ENCODE data around the gene ITGB5. TPM values are rescaled to one million over a fixed set of nuclear protein-coding genes. Genes with fewer than 3 reads are reported as not detected.

Gene ITGB5
- total RNA-seq, 1 donor from 2014 or later = 139 TPM

DNA sequence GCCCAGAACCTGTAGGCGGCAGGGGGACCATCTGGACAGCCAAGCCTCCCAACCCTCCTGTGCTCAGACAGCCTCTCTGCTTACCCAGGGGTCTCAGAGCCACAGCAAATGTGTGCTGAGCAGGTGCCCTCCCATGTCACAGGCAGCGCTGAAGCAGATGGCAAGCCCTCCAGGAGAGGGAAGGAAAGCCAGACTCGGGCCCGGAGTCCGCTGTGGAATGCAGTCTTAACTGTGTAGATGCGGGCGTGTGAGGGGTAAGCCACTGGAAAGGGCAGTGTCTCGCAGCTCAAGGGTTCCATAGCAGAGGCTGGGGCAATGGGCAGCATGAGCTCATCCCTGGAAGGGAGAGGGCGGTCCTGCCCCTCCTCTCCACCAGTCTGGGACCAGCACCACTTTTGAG lies 111.3 kb downstream of the ITGB5 start:
- no peak overlapping the region for H3K4me2 ChIP-seq (ENCODE audit: low read length)
- H3K27ac Mint-ChIP-seq (ENCODE audit: unreplicated experiment) = no peak overlapping the region
- no peak overlapping the region for H3K4me3 ChIP-seq (ENCODE audit: insufficient read depth, low read depth, low read length)
- H3K4me1 ChIP-seq (ENCODE audit: insufficient read depth, low read length) = peaks cover 46% of the 10 kb centered on the region
- no peak overlapping the region for H3K27ac ChIP-seq (ENCODE audit: low read depth, low read length)
- H3K9me3 ChIP-seq (ENCODE audit: insufficient read depth, low read depth, low read length) = no peaks in the 10 kb centered on the region
- FAIRE-seq (no peak), DNase-seq (ENCODE audit: low read depth) (no peak)
- H3K36me3 Mint-ChIP-seq (ENCODE audit: low read depth, unreplicated experiment) = peaks cover 19% of the 10 kb centered on the region
- H3K9ac ChIP-seq (ENCODE audit: low read length) = no peak overlapping the region
- H3K27me3 ChIP-seq (ENCODE audit: insufficient read depth, low read length) = no peaks in the 10 kb centered on the region
- H3K9me3 Mint-ChIP-seq (ENCODE audit: unreplicated experiment) = no peaks in the 10 kb centered on the region
- no peak overlapping the region for H2AFZ ChIP-seq (ENCODE audit: low read depth, low read length)
- no peaks in the 10 kb centered on the region for H3K27me3 Mint-ChIP-seq (ENCODE audit: low read depth, unreplicated experiment)
- no peak overlapping the region for H3K4me3 Mint-ChIP-seq (ENCODE audit: unreplicated experiment)
- peaks cover 11% of the 10 kb centered on the region for H3K79me2 ChIP-seq (ENCODE audit: insufficient read depth, low read length)
- TF ChIP-seq, protein P1, sequence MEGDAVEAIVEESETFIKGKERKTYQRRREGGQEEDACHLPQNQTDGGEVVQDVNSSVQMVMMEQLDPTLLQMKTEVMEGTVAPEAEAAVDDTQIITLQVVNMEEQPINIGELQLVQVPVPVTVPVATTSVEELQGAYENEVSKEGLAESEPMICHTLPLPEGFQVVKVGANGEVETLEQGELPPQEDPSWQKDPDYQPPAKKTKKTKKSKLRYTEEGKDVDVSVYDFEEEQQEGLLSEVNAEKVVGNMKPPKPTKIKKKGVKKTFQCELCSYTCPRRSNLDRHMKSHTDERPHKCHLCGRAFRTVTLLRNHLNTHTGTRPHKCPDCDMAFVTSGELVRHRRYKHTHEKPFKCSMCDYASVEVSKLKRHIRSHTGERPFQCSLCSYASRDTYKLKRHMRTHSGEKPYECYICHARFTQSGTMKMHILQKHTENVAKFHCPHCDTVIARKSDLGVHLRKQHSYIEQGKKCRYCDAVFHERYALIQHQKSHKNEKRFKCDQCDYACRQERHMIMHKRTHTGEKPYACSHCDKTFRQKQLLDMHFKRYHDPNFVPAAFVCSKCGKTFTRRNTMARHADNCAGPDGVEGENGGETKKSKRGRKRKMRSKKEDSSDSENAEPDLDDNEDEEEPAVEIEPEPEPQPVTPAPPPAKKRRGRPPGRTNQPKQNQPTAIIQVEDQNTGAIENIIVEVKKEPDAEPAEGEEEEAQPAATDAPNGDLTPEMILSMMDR (IDR thresholded peaks at IDR 0.05; ENCODE audit: insufficient read depth, low read depth, low read length) = no peak
- TF ChIP-seq EZH2 (IDR thresholded peaks at IDR 0.05; ENCODE audit: insufficient read depth, low read length) = no peak
- peaks cover 4% of the 10 kb centered on the region for H3K36me3 ChIP-seq (ENCODE audit: insufficient read depth, low read length)
- H4K20me1 ChIP-seq (ENCODE audit: insufficient read depth, low read length) = peaks cover 4% of the 10 kb centered on the region
- peaks cover 51% of the 10 kb centered on the region for H3K4me1 Mint-ChIP-seq (ENCODE audit: low read depth, unreplicated experiment)

DNA sequence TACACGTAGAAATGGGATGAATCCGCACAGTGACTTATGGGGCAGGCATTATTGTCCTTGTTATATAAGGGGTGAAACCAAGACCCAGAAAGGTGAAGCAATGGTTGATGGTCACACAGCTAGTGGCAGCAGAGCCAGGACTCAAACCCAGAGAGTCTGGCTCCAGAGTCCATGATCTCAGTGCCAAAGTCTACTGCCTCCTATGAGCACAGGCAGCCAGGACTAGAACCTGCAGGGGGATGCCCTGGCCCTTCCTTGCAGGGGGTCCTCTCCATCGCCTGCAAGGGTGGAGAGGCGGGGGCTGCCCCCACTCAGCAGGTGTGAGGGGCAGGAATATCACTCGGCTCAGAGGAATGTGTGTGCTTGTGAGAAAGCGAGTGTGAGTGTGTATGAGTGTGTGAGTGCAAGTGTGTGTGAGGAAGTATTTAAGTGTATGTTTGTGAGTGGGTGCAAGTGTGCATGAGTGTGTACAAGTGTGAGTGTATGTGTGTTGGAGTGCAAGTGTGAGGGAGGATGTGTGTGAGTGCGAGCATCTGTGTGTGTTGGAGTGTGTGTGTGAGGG lies 112.2 kb downstream of the ITGB5 start:
- H4K20me1 ChIP-seq (ENCODE audit: insufficient read depth, low read length) = peaks cover 4% of the 10 kb centered on the region
- H3K36me3 ChIP-seq (ENCODE audit: insufficient read depth, low read length) = peaks cover 4% of the 10 kb centered on the region
- H3K9ac ChIP-seq (ENCODE audit: low read length) = peak overlapping the region; percentile 44
- peaks cover 11% of the 10 kb centered on the region for H3K79me2 ChIP-seq (ENCODE audit: insufficient read depth, low read length)
- H3K4me1 ChIP-seq (ENCODE audit: insufficient read depth, low read length) = peaks cover 37% of the 10 kb centered on the region
- DNase-seq (ENCODE audit: low read depth) = no peak
- peak overlapping the region; percentile 11 for H3K4me3 ChIP-seq (ENCODE audit: insufficient read depth, low read depth, low read length)
- H3K9me3 ChIP-seq (ENCODE audit: insufficient read depth, low read depth, low read length) = no peaks in the 10 kb centered on the region
- H3K9me3 Mint-ChIP-seq (ENCODE audit: unreplicated experiment) = no peaks in the 10 kb centered on the region
- no peak overlapping the region for H3K4me3 Mint-ChIP-seq (ENCODE audit: unreplicated experiment)
- H3K27ac Mint-ChIP-seq (ENCODE audit: unreplicated experiment) = peak overlapping the region; percentile 91
- TF ChIP-seq, protein P1 (IDR thresholded peaks at IDR 0.05; ENCODE audit: insufficient read depth, low read depth, low read length) = no peak
- TF ChIP-seq EZH2 (IDR thresholded peaks at IDR 0.05; ENCODE audit: insufficient read depth, low read length) = no peak
- H3K36me3 Mint-ChIP-seq (ENCODE audit: low read depth, unreplicated experiment) = peaks cover 19% of the 10 kb centered on the region
- H3K27me3 ChIP-seq (ENCODE audit: insufficient read depth, low read length) = no peaks in the 10 kb centered on the region
- H2AFZ ChIP-seq (ENCODE audit: low read depth, low read length) = no peak overlapping the region
- H3K4me2 ChIP-seq (ENCODE audit: low read length) = peak overlapping the region; percentile 64
- H3K27me3 Mint-ChIP-seq (ENCODE audit: low read depth, unreplicated experiment) = no peaks in the 10 kb centered on the region
- peak overlapping the region; percentile 52 for H3K27ac ChIP-seq (ENCODE audit: low read depth, low read length)
- no peak for FAIRE-seq
- peaks cover 52% of the 10 kb centered on the region for H3K4me1 Mint-ChIP-seq (ENCODE audit: low read depth, unreplicated experiment)

DNA sequence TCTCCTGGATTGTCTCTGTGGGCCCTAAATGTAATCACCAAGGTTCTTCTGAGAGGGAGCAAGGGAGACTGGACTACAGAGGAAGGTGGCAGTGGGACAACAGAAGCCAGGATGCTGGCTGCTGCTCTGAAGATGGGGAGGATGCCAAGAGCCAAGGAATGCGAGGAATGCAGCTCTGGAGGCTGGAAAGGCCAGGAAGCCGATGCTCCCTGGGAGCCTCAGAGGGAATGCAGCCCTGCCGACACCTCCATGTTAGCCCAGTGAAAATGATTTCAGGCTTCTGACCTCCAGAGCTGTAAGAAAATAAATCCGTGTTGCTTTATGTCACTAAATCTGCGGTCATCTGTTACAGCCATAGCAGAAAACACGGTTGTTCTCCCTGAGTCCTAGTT lies 112.8 kb downstream of the ITGB5 start:
- peaks cover 50% of the 10 kb centered on the region for H3K4me1 Mint-ChIP-seq (ENCODE audit: low read depth, unreplicated experiment)
- Histone ChIP-seq H3K79me2 (ENCODE audit: insufficient read depth, low read length) (peaks cover 11% of the 10 kb centered on the region), H3K27ac (ENCODE audit: low read depth, low read length) (peak overlapping the region; percentile 52), H3K36me3 (ENCODE audit: insufficient read depth, low read length) (peaks cover 4% of the 10 kb centered on the region), H4K20me1 (ENCODE audit: insufficient read depth, low read length) (peaks cover 4% of the 10 kb centered on the region), H3K4me2 (ENCODE audit: low read length) (peak overlapping the region; percentile 64), H3K9ac (ENCODE audit: low read length) (peak overlapping the region; percentile 44), H3K4me1 (ENCODE audit: insufficient read depth, low read length) (peaks cover 33% of the 10 kb centered on the region), H3K9me3 (ENCODE audit: insufficient read depth, low read depth, low read length) (no peaks in the 10 kb centered on the region), H2AFZ (ENCODE audit: low read depth, low read length) (no peak overlapping the region), H3K4me3 (ENCODE audit: insufficient read depth, low read depth, low read length) (peak overlapping the region; percentile 11), H3K27me3 (ENCODE audit: insufficient read depth, low read length) (no peaks in the 10 kb centered on the region)
- TF ChIP-seq, protein P1 (IDR thresholded peaks at IDR 0.05; ENCODE audit: insufficient read depth, low read depth, low read length) = no peak
- H3K36me3 Mint-ChIP-seq (ENCODE audit: low read depth, unreplicated experiment) = peaks cover 22% of the 10 kb centered on the region
- no peaks in the 10 kb centered on the region for H3K9me3 Mint-ChIP-seq (ENCODE audit: unreplicated experiment)
- H3K4me3 Mint-ChIP-seq (ENCODE audit: unreplicated experiment) = no peak overlapping the region
- H3K27me3 Mint-ChIP-seq (ENCODE audit: low read depth, unreplicated experiment) = no peaks in the 10 kb centered on the region
- FAIRE-seq (peak; percentile 98), DNase-seq (ENCODE audit: low read depth) (peak; percentile 78)
- peak overlapping the region; percentile 91 for H3K27ac Mint-ChIP-seq (ENCODE audit: unreplicated experiment)
